GM23248 (cell line): ENCODE measurements around the gene GCN1. TPM values are rescaled to one million over a fixed set of nuclear protein-coding genes. Genes with fewer than 3 reads are reported as not detected.

Source experiments
- DNase-seq: peaks from one replicate; pipeline ENCODE4 v3.0.0-alpha.2; 2015
- H2AFZ ChIP-seq: fragments of 200-600 bp; sonication (generic); 2 replicates; pipeline ENCODE4 v1.6.1; 2016; ENCODE audit warnings: antibody characterized with exemption
- H3F3A ChIP-seq: fragments of 200-600 bp; sonication (generic); 2 replicates; pipeline ENCODE4 v1.6.1; 2016; ENCODE audit warnings: mild to moderate bottlenecking, antibody characterized with exemption, mixed run types; ENCODE audit not compliant: insufficient read depth
- H3K27ac ChIP-seq: fragments of 200-600 bp; sonication (generic); 2 replicates; pipeline ENCODE4 v1.5.1; 2016; ENCODE audit warnings: mild to moderate bottlenecking
- H3K27me3 ChIP-seq: fragments of 200-600 bp; sonication (generic); replicated peaks from 2 replicates; pipeline ENCODE4 v1.6.1; 2016; ENCODE audit warnings: mild to moderate bottlenecking; ENCODE audit not compliant: insufficient read depth
- H3K36me3 ChIP-seq: fragments of 200-600 bp; sonication (generic); 2 replicates; pipeline ENCODE4 v1.6.1; 2016; ENCODE audit warnings: low read depth, mild to moderate bottlenecking
- H3K4me1 ChIP-seq: fragments of 200-600 bp; sonication (generic); 2 replicates; pipeline ENCODE4 v1.6.1; 2016; ENCODE audit warnings: mild to moderate bottlenecking; ENCODE audit not compliant: insufficient read depth
- H3K4me2 ChIP-seq: fragments of 200-600 bp; sonication (generic); one replicate; pipeline ENCODE4 v1.6.1; 2016; ENCODE audit warnings: mild to moderate bottlenecking; ENCODE audit not compliant: unreplicated experiment
- H3K4me3 ChIP-seq: fragments of 200-600 bp; sonication (generic); 2 replicates; pipeline ENCODE4 v1.5.1; 2016; ENCODE audit warnings: mild to moderate bottlenecking
- H3K79me2 ChIP-seq: fragments of 200-600 bp; sonication (generic); 2 replicates; pipeline ENCODE4 v1.6.1; 2016; ENCODE audit warnings: mild to moderate bottlenecking; ENCODE audit not compliant: insufficient read depth
- H3K9ac ChIP-seq: fragments of 200-600 bp; sonication (generic); 2 replicates; pipeline ENCODE4 v1.6.1; 2016; ENCODE audit warnings: mild to moderate bottlenecking
- H3K9me2 ChIP-seq: fragments of 200-600 bp; sonication (generic); 2 replicates; pipeline ENCODE4 v1.6.1; 2016; ENCODE audit warnings: mixed run types, mild to moderate bottlenecking, moderate library complexity; ENCODE audit not compliant: insufficient read depth
- H3K9me3 ChIP-seq: fragments of 200-600 bp; sonication (generic); one replicate; pipeline ENCODE4 v1.6.1; 2017; ENCODE audit warnings: low read depth
- H4K20me1 ChIP-seq: fragments of 200-600 bp; sonication (generic); 2 replicates; pipeline ENCODE4 v1.6.0; 2016; ENCODE audit not compliant: insufficient read depth
- EZH2 ChIP-seq: fragments of 200-600 bp; sonication (generic); IDR thresholded peaks from 2 replicates; pipeline ENCODE4 v1.6.1; 2018; ENCODE audit warnings: antibody characterized with exemption, mild to moderate bottlenecking; ENCODE audit not compliant: insufficient read depth, poor library complexity, severe bottlenecking
- EZH2phosphoT487 ChIP-seq: fragments of 200-600 bp; sonication (generic); IDR thresholded peaks from 2 replicates; pipeline ENCODE4 v1.6.1; 2018; ENCODE audit warnings: antibody characterized with exemption, moderate library complexity, mild to moderate bottlenecking, low read depth; ENCODE audit not compliant: insufficient read depth
- WGBS, 2 experiments: methylation state at CpG; one replicate each; pipeline ENCODE4 v1.1.6; 2015 to 2017; ENCODE audit warnings: low lambda C conversion rate in 2 of 2, low coverage in 1 of 2; ENCODE audit errors: missing lambda C conversion rate in 2 of 2; 5-methylcytosine and 5-hydroxymethylcytosine counted together
- in situ Hi-C: fragments of 300-500 bp; cut with MboI; formaldehyde crosslinking; loops from 2 replicates; pipeline ENCODE4 v1.15.0; 2020
- polyA plus RNA-seq: library from polyadenylated mRNA; unstranded; fragments of >200 nt; fragmentation: Nextera tagmentation; extraction: Ambion mirVana; gene quantifications from 2 replicates; pipeline ENCODE4 v1.2.1, GENCODE V29; 2016
- total RNA-seq: library from RNA; depleted of rRNA; stranded (reverse); fragments of >200 nt; shearing (Covaris generic); gene quantifications from 2 replicates; pipeline ENCODE4 v1.2.3, GENCODE V29; 2014

Gene GCN1
- total and polyA plus RNA-seq, 2 experiments from 2014 or later = 24.2 to 74.8 TPM

- no peak overlapping the region for H3K9ac ChIP-seq
- no peaks in the 10 kb centered on the region for H3K27me3 ChIP-seq
- no peaks in the 10 kb centered on the region; the same call in 1 of the 2 replicates for H3F3A ChIP-seq
- no peaks in the 10 kb centered on the region for H3K4me1 ChIP-seq
- no peak overlapping the region for H3K27ac ChIP-seq
- peaks cover 60% of the 10 kb centered on the region for H3K36me3 ChIP-seq
- TF ChIP-seq EZH2phosphoT487 (no peak), EZH2 (no peak)
- no peak overlapping the region for H3K4me2 ChIP-seq
- no peak overlapping the region for H2AFZ ChIP-seq
- no peak for DNase-seq
- H3K4me3 ChIP-seq = no peak overlapping the region
- in situ Hi-C loops = no loop called here
- WGBS, 2 experiments = 94 to 97% methylated on average over 9 of the region's 9 CpGs
- no peaks in the 10 kb centered on the region for H3K79me2 ChIP-seq
- no peaks in the 10 kb centered on the region for H4K20me1 ChIP-seq
- H3K9me2 ChIP-seq = no peaks in the 10 kb centered on the region
- H3K9me3 ChIP-seq = no peaks in the 10 kb centered on the region
Measured at GRCh38 chr12:120138366-120138765, 56.1 kb downstream of the GCN1 start.

- in situ Hi-C loops = no loop called here
- WGBS, 2 experiments = 92 to 95% methylated on average over 11 of the region's 11 CpGs
- no peaks in the 10 kb centered on the region for H3K9me2 ChIP-seq
- no peaks in the 10 kb centered on the region for H3K9me3 ChIP-seq
- H3F3A ChIP-seq = no peaks in the 10 kb centered on the region; the same call in 1 of the 2 replicates
- H3K4me3 ChIP-seq = no peak overlapping the region
- TF ChIP-seq EZH2 (no peak), EZH2phosphoT487 (no peak)
- no peak overlapping the region for H3K9ac ChIP-seq
- DNase-seq = no peak
- peaks cover 62% of the 10 kb centered on the region for H3K36me3 ChIP-seq
- no peak overlapping the region for H3K4me2 ChIP-seq
- H2AFZ ChIP-seq = no peak overlapping the region
- H3K27ac ChIP-seq = no peak overlapping the region
- H4K20me1 ChIP-seq = no peaks in the 10 kb centered on the region
- no peaks in the 10 kb centered on the region for H3K79me2 ChIP-seq
- H3K27me3 ChIP-seq = no peaks in the 10 kb centered on the region
- no peaks in the 10 kb centered on the region for H3K4me1 ChIP-seq
Measured at GRCh38 chr12:120137833-120138232, 56.7 kb downstream of the GCN1 start.

DNA sequence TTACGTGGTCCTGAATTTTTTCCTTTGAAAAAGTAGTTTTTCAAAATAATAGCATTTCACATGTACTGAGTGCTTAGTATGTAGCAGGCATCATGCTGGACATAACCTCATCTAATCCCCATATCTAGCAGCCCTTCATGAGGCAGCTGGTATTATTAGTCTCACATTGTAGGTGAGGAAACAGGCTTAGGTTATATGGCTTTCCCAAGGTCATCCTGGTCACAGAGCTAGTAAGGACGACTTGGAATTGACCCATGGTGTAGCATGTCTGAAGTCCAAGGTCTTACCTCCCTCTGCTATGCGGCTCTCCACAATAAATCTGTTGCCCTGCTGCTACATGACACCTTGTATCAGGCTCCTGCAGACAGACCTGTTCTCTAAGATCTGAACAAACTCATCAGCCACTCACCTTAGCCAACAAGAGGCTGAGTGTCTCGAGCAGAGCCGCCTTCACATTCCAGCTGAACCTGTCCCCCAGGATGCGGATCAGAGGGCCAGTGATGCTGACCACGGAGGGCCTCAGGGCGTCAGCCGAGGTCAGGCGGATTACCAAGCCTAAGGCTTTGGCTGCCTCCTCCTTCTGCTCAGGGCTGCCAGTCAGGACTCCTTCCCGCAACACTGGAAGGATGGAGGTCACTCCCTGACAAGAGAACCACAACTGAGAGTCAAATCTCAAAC is 58.3 kb downstream of the GCN1 start:
- WGBS, 2 experiments = 98 to 99% methylated on average over 11 of the region's 11 CpGs
- Histone ChIP-seq H2AFZ (no peak overlapping the region), H3K27ac (no peak overlapping the region), H3K27me3 (no peaks in the 10 kb centered on the region), H3K79me2 (no peaks in the 10 kb centered on the region), H3K9me3 (no peaks in the 10 kb centered on the region), H3K4me3 (no peak overlapping the region), H3F3A (no peaks in the 10 kb centered on the region; the same call in 1 of the 2 replicates), H3K36me3 (peaks cover 52% of the 10 kb centered on the region), H4K20me1 (no peaks in the 10 kb centered on the region), H3K4me2 (no peak overlapping the region), H3K9ac (no peak overlapping the region), H3K9me2 (no peaks in the 10 kb centered on the region), H3K4me1 (no peaks in the 10 kb centered on the region)
- TF ChIP-seq EZH2 (no peak), EZH2phosphoT487 (no peak)
- in situ Hi-C loops = no loop called here
- no peak for DNase-seq

DNA sequence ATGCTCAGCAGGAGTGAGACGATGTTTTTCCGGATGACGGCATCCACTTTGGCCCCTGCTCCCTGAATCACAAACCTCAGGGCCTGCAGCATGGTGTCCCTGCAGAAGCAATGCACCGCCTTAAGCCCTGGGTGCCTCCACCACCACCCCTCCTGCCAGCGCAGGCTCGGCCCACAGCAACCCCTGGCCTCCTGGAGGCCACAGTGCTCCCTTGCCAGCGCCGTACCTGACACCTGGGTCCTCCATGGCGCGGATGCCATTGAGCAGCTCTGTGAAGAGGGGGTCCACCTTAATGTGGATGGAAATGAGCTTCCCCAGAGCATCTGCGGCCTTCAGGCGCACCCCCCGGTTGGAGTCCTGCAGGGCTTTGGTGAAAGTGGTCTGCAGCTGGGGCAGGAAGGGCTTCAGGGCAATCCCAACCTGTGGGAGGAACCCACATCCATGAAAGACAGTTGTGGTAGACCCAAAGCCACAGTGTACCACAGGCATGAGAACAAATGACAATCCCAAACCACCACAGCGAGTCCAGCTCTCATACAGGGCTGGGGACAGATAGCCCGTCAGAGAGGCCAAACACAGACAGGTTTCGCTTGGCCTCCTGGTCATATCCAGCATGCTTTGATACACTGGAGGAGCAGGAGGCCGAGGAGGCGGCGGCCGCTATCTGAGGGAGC is 60.1 kb downstream of the GCN1 start:
- TF ChIP-seq EZH2phosphoT487 (no peak), EZH2 (no peak)
- Histone ChIP-seq H2AFZ (no peak overlapping the region), H3K9ac (no peak overlapping the region), H3K27ac (no peak overlapping the region), H3K4me2 (no peak overlapping the region), H3K36me3 (peaks cover 52% of the 10 kb centered on the region), H4K20me1 (no peaks in the 10 kb centered on the region), H3K4me3 (no peak overlapping the region), H3K4me1 (no peaks in the 10 kb centered on the region), H3K27me3 (no peaks in the 10 kb centered on the region), H3K9me2 (no peaks in the 10 kb centered on the region), H3K79me2 (no peaks in the 10 kb centered on the region), H3F3A (0 out of 2 replicates have a peak, but pooled peaks cover 4% of the 10 kb centered on the region), H3K9me3 (no peaks in the 10 kb centered on the region)
- in situ Hi-C loops = no loop called here
- DNase-seq = no peak
- WGBS, 2 experiments = 92 to 97% methylated on average over 20 of the region's 20 CpGs
